Neural progenitor cell (in vitro differentiated cells): ENCODE results near the gene RPS24.

ENCODE experiments used
- EZH2 ChIP-seq: fragments of 200-600 bp; sonication (generic); IDR thresholded peaks from 2 replicates; pipeline ENCODE4 v1.6.1; 2017; ENCODE audit warnings: antibody characterized with exemption, mild to moderate bottlenecking, moderate library complexity
- TF ChIP-seq, protein P1 (sequence below): fragments of 200-600 bp; sonication (generic); IDR thresholded peaks from 2 replicates; pipeline ENCODE4 v1.5.1; 2017; ENCODE audit warnings: antibody characterized with exemption, mild to moderate bottlenecking

DNA sequence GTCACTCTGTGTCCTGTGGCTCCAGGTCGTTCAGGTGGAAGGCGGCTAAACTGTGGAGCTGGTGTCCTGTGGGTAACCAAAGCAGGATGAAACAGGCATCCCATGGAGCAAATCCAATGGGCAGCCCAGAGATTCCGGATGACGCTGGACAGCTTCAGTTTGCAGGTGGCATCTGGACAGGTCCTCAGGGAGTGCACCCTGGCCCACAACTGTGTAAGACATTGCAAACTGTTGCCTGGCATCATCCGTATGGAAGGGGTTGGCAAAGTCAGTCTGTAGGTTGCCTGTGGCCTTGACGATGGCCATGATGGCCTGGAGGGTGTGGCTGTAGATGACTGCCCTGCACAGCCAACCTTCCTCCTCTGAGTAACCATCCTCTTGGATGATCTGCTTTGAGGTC lies 35.5 kb downstream of the RPS24 start:
- TF ChIP-seq EZH2: no peak
- TF ChIP-seq, protein P1, sequence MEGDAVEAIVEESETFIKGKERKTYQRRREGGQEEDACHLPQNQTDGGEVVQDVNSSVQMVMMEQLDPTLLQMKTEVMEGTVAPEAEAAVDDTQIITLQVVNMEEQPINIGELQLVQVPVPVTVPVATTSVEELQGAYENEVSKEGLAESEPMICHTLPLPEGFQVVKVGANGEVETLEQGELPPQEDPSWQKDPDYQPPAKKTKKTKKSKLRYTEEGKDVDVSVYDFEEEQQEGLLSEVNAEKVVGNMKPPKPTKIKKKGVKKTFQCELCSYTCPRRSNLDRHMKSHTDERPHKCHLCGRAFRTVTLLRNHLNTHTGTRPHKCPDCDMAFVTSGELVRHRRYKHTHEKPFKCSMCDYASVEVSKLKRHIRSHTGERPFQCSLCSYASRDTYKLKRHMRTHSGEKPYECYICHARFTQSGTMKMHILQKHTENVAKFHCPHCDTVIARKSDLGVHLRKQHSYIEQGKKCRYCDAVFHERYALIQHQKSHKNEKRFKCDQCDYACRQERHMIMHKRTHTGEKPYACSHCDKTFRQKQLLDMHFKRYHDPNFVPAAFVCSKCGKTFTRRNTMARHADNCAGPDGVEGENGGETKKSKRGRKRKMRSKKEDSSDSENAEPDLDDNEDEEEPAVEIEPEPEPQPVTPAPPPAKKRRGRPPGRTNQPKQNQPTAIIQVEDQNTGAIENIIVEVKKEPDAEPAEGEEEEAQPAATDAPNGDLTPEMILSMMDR: no peak
